ENCODE measurements around the gene FBF1. TPM values are rescaled to one million over a fixed set of nuclear protein-coding genes. Genes with fewer than 3 reads are reported as not detected.

The FBF1 gene, protein sequence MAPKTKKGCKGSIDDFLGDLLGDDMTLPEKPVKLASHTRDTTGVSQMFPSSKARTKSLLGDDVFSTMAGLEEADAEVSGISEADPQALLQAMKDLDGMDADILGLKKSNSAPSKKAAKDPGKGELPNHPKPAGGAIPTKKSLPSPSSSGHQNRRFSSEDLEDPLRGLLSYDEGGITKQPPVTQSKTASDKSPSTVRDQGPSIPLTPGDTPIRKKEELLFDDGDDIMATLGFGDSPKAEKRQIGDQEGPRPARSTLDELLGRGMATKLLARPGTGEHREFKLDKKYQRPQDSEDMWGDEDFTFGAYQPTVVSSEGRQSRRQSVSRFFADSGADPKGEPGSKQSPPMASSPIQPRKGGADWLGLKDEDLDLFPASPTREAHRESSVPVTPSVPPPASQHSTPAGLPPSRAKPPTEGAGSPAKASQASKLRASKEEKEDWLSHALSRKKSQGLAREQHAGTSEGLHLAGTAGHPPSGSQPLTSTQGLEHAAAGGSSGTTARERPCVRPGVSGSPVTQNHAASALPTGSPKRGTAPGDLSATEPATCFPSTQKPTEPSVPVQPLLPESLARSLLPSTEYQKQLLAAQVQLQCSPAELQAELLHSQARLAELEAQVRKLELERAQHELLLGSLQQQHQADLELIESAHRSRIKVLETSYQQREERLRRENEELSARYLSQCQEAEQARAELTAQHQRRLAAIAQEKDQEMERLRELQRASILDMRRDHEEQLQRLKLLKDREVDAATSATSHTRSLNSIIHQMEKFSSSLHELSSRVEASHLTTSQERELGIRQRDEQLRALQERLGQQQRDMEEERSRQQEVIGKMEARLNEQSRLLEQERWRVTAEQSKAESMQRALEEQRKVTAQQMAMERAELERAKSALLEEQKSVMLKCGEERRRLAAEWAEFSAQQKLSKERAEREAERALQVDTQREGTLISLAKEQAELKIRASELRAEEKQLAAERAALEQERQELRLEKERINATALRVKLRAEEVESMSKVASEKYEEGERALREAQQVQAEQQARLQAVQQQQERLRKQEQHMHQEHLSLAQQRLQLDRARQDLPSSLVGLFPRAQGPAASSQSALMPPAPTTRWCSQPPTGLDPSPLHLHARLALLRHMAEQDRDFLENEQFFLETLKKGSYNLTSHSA
- total RNA-seq: 6.6 and 8.0 TPM in 2 replicates

GRCh38 chr17:75940727-75941441, at the start of gene FBF1:
TSS of gene FBF1 (minus strand) at chr17:75941042. CDS start at chr17:75938149, 2,893 bp downstream.

DNA sequence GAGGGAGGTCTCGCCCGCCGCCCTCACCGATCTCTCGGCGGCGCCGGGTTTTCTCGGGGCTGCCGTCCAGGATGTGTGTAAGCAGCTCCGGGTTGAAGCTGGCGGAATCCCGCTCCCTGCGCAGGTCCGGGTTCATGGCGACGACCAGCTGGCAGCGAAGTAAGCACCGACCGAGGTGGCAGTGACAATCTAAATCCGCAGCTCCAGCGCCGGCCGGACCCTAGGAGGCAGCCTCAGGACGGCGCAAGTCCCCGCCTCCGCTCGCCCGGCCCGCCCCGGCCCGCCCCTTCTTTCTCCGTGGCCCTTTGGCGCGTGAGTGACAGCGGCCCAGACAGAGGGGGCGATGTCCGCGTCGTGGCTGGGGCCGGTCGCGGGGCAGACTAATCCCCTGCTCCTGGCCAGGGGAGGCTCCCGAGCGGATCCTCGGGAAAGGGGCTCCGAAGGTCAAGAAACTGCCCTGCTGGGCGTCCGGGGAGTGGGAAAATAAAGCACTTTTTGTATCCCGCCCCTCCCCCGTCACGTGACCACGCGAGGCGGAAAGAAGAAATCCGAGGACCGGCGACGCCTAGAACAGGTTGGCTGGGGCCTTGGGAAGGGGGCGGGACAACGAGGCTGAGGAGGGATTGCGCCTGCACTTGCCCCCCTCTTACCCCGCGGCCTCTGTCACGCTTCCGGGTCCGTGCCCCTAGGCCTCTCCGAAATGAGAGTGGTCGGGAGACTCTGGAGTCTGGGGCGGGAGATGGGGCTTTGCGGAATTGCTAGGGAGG, 38.3 kb upstream of the FBF1 start, which contains the start of the genes ACOX1 and TEN1:
ACOX1 (minus strand) TSS at position 229 of the 767 bp plus-strand sequence; CDS start at position 136, 93 bp downstream.
TEN1 (plus strand) TSS at position 303 of the 767 bp plus-strand sequence. CDS start 6,953 bp downstream, outside the sequence.

GRCh38 chr17:75904749-75905521, 35.9 kb downstream of the FBF1 start, which contains the start of gene MRPL38:
TSS of gene MRPL38 (minus strand) at chr17:75904884. CDS start at chr17:75904875, 9 bp downstream.

DNA sequence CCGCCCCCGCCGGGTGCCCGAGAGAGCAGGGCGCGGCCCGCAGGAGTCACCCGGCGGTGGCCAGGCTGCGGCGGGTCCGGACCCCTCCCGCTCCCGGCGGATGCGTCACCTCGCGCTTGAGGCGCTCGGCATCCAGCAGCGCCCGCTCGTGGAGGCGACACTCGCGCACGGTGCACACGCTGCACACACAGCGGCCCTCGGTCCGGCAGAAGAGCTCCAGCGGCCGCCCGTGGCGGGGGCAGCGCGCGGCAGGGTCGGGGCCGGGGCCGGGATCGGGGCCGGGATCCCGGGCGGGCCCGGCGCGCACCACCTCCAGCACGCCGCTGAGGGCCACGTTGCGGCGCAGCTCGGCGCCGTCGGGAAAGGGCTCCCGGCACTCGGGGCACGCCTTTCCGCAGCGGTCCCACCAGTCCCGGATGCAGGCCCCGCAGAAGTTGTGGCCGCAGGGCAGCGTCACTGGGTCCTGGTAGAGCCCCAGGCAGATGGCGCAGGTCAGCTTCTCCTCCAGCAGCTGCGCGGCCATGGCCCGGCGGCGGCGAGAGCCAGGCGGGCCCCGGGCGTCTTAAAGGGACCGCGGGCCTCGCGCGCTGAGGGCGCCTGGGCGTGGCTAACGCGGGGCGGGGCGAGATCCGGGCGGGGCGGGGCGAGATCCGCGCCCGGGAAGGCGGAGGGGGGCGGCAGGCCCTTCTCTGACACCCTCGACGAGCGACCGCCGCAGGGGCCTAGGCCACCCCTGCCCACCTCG, 44.3 kb downstream of the FBF1 start, which contains the start of gene TRIM65:
TRIM65 (minus strand) TSS at position 537 of the 745 bp plus-strand sequence; CDS start at position 523, 14 bp downstream.

DNA sequence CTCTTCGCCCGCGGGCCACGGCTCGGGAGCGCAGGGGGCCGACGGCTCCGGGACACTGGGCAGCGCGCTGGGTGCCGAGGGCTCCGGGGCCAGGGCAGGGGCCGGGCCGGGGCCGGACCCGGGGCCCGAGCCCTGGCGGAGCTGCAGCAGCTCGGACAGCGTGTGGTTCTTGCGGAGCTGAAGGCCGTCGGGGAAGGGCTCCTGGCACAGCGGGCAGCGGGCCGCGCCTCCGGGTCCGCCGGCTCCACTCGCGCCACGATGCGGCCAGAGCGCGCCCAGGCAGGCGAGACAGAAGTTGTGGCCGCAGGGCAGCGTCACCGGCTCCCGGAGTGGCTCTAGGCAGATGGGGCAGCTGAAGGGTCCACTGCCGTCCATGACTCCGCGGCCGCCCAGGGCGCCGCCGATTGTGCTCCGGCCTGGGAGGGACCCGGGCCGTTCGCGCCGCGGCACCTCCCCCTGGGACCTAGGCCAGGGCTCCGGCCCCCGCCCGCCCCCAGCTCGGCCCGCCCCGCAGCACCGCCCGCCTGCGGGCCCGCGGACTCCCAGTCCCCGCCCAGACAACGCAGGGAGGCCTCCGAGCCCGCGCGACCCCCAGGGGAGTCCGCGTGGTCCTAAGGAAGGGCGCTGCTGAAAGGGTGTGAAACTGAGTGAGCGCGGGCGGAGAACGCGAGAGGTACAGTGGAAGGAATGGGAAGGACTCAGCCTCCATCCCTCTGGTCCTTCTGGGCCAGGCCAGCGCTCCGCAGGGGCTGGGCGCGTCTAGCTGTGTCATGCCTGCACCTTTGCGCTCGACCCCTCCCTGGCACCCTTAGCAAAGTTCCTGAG, 62.5 kb downstream of the FBF1 start, which contains the start of gene TRIM47:
TRIM47 (minus strand) TSS at position 408 of the 825 bp plus-strand sequence; CDS start at position 375, 33 bp downstream.

Other genes with a start within 250 kb of the FBF1 start
- 4.1 and 85.9 TPM in 2 replicates for gene ITGB4, start 219.6 kb downstream of the FBF1 start, total RNA-seq
- gene GALK1, start 175.8 kb downstream of the FBF1 start, total RNA-seq: 58.3 and 61.6 TPM in 2 replicates
- 17.5 and 23.6 TPM in 2 replicates for gene UNK, start 156.2 kb downstream of the FBF1 start, total RNA-seq
- 5.1 and 15.7 TPM in 2 replicates for gene UNC13D, start 96.6 kb downstream of the FBF1 start, total RNA-seq
- gene WBP2, start 85.7 kb downstream of the FBF1 start, total RNA-seq: 55.2 and 85.8 TPM in 2 replicates
- gene TRIM47, start 62.5 kb downstream of the FBF1 start, total RNA-seq: 32.8 and 41.4 TPM in 2 replicates
- gene TRIM65, start 44.1 kb downstream of the FBF1 start, total RNA-seq: 29.5 and 32.6 TPM in 2 replicates
- 45.3 and 52.8 TPM in 2 replicates for gene MRPL38, start 36.2 kb downstream of the FBF1 start, total RNA-seq
- gene ACOX1, start 38.1 kb upstream of the FBF1 start, total RNA-seq: 24.0 and 30.6 TPM in 2 replicates
- gene TEN1, start 38.2 kb upstream of the FBF1 start, total RNA-seq: 23.0 and 36.8 TPM in 2 replicates
- 2.4 and 2.9 TPM in 2 replicates for gene CDK3, start 59.8 kb upstream of the FBF1 start, total RNA-seq
- 11.7 and 21.4 TPM in 2 replicates for gene EVPL, start 86.3 kb upstream of the FBF1 start, total RNA-seq
- gene SRP68, start 131.5 kb upstream of the FBF1 start, total RNA-seq: 33.8 and 41.1 TPM in 2 replicates
- gene GALR2, start 133.7 kb upstream of the FBF1 start, total RNA-seq: 0.16 and 1.3 TPM in 2 replicates
- gene ZACN, start 138.1 kb upstream of the FBF1 start, total RNA-seq: not detected in 2 replicates
- gene EXOC7, start 162.7 kb upstream of the FBF1 start, total RNA-seq: 64.9 and 77.6 TPM in 2 replicates
- 0.81 and 5.8 TPM in 2 replicates for gene FOXJ1, start 200.2 kb upstream of the FBF1 start, total RNA-seq